ENCODE results near the gene TRHDE.

The TRHDE gene

GRCh38 chr12:72273851-72274351 lies 1.7 kb downstream of the TRHDE start:
- H3K27me3 ChIP-seq (ENCODE audit: insufficient read depth, insufficient read length) = peaks cover 46% of the 10 kb centered on the region
- H3K9me3 ChIP-seq (ENCODE audit: insufficient read depth, low read length) = no peaks in the 10 kb centered on the region
- peaks cover 4% of the 10 kb centered on the region for H3K4me1 ChIP-seq (ENCODE audit: insufficient read depth, insufficient read length)
- no peaks in the 10 kb centered on the region for H3K36me3 ChIP-seq (ENCODE audit: insufficient read depth, insufficient read length, low read length)
- peak overlapping the region; percentile 70 for H3K9ac ChIP-seq (ENCODE audit: insufficient read length, low read depth)
- TF ChIP-seq YY1 (IDR thresholded peaks at IDR 0.05; ENCODE audit: insufficient read depth, insufficient read length) = no peak
- TF ChIP-seq ZNF274 (IDR thresholded peaks at IDR 0.05; ENCODE audit: low read depth, low read length) = no peak
- no peak for TF ChIP-seq SUZ12 (IDR thresholded peaks at IDR 0.05; ENCODE audit: extremely low read depth, insufficient read depth, insufficient read length)
- no peak for DNase-seq (ENCODE audit: low read depth, low spot score)
- peak overlapping the region; percentile 66 for H3K4me3 ChIP-seq (ENCODE audit: insufficient read length, low read depth)

GRCh38 chr12:72274931-72275330 lies 2.8 kb downstream of the TRHDE start:
- Histone ChIP-seq H3K9ac (ENCODE audit: insufficient read length, low read depth) (no peak overlapping the region), H3K4me3 (ENCODE audit: insufficient read length, low read depth) (no peak overlapping the region), H3K9me3 (ENCODE audit: insufficient read depth, low read length) (no peaks in the 10 kb centered on the region), H3K4me1 (ENCODE audit: insufficient read depth, insufficient read length) (peaks cover 4% of the 10 kb centered on the region), H3K27me3 (ENCODE audit: insufficient read depth, insufficient read length) (peaks cover 45% of the 10 kb centered on the region), H3K36me3 (ENCODE audit: insufficient read depth, insufficient read length, low read length) (no peaks in the 10 kb centered on the region)
- DNase-seq (ENCODE audit: low read depth, low spot score) = no peak
- TF ChIP-seq YY1 (IDR thresholded peaks at IDR 0.05; ENCODE audit: insufficient read depth, insufficient read length) (no peak), ZNF274 (IDR thresholded peaks at IDR 0.05; ENCODE audit: low read depth, low read length) (no peak), SUZ12 (IDR thresholded peaks at IDR 0.05; ENCODE audit: extremely low read depth, insufficient read depth, insufficient read length) (no peak)

GRCh38 chr12:72275526-72275925 lies 3.4 kb downstream of the TRHDE start:
- H3K9ac ChIP-seq (ENCODE audit: insufficient read length, low read depth) = no peak overlapping the region
- no peak for DNase-seq (ENCODE audit: low read depth, low spot score)
- H3K4me3 ChIP-seq (ENCODE audit: insufficient read length, low read depth) = no peak overlapping the region
- no peaks in the 10 kb centered on the region for H3K9me3 ChIP-seq (ENCODE audit: insufficient read depth, low read length)
- H3K36me3 ChIP-seq (ENCODE audit: insufficient read depth, insufficient read length, low read length) = no peaks in the 10 kb centered on the region
- no peak for TF ChIP-seq ZNF274 (IDR thresholded peaks at IDR 0.05; ENCODE audit: low read depth, low read length)
- no peak for TF ChIP-seq YY1 (IDR thresholded peaks at IDR 0.05; ENCODE audit: insufficient read depth, insufficient read length)
- H3K27me3 ChIP-seq (ENCODE audit: insufficient read depth, insufficient read length) = peaks cover 39% of the 10 kb centered on the region
- H3K4me1 ChIP-seq (ENCODE audit: insufficient read depth, insufficient read length) = peaks cover 4% of the 10 kb centered on the region

DNA sequence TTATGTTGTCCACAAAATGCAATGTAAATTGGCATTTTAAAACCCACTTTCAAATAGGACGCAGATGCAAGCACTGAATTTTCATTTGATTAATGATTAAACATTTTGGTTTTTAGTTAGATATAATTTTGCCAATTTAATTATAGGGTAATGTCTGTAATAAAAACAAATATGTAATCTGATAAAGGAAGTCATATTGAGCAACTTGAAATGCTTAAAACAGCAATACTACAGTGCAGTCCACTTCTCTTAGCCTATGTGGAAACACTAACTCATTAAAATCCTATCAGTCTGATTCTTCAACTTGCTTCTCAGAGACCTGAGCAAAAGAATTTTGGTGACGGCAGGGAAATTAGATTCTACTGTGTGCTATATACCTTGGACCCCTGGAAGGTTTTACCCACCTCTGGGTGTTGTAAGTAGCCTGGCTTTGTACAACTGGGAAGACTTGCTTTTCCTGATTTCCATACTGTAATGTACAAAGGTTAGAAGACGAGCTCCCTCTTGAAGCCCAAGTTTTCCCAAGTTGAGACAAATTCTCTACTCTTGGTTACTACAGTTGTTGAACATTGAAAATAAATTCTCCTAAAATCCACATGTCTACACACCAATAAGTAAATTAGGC lies 4.1 kb downstream of the TRHDE start:
- peaks cover 33% of the 10 kb centered on the region for H3K27me3 ChIP-seq (ENCODE audit: insufficient read depth, insufficient read length)
- H3K4me3 ChIP-seq (ENCODE audit: insufficient read length, low read depth) = no peak overlapping the region
- H3K4me1 ChIP-seq (ENCODE audit: insufficient read depth, insufficient read length) = peaks cover 4% of the 10 kb centered on the region
- TF ChIP-seq ZNF274 (IDR thresholded peaks at IDR 0.05; ENCODE audit: low read depth, low read length) (no peak), YY1 (IDR thresholded peaks at IDR 0.05; ENCODE audit: insufficient read depth, insufficient read length) (no peak), SUZ12 (IDR thresholded peaks at IDR 0.05; ENCODE audit: extremely low read depth, insufficient read depth, insufficient read length) (no peak)
- DNase-seq (ENCODE audit: low read depth, low spot score) = no peak
- no peaks in the 10 kb centered on the region for H3K9me3 ChIP-seq (ENCODE audit: insufficient read depth, low read length)
- H3K36me3 ChIP-seq (ENCODE audit: insufficient read depth, insufficient read length, low read length) = no peaks in the 10 kb centered on the region
- no peak overlapping the region for H3K9ac ChIP-seq (ENCODE audit: insufficient read length, low read depth)

GRCh38 chr12:72277415-72277814 lies 5.2 kb downstream of the TRHDE start:
- Histone ChIP-seq H3K27me3 (ENCODE audit: insufficient read depth, insufficient read length) (peaks cover 30% of the 10 kb centered on the region), H3K4me3 (ENCODE audit: insufficient read length, low read depth) (no peak overlapping the region), H3K4me1 (ENCODE audit: insufficient read depth, insufficient read length) (peaks cover 4% of the 10 kb centered on the region), H3K36me3 (ENCODE audit: insufficient read depth, insufficient read length, low read length) (no peaks in the 10 kb centered on the region), H3K9ac (ENCODE audit: insufficient read length, low read depth) (no peak overlapping the region), H3K9me3 (ENCODE audit: insufficient read depth, low read length) (no peaks in the 10 kb centered on the region)
- no peak for DNase-seq (ENCODE audit: low read depth, low spot score)
- TF ChIP-seq SUZ12 (IDR thresholded peaks at IDR 0.05; ENCODE audit: extremely low read depth, insufficient read depth, insufficient read length) (no peak), ZNF274 (IDR thresholded peaks at IDR 0.05; ENCODE audit: low read depth, low read length) (no peak), YY1 (IDR thresholded peaks at IDR 0.05; ENCODE audit: insufficient read depth, insufficient read length) (no peak)

- Histone ChIP-seq H3K4me3 (ENCODE audit: insufficient read length, low read depth) (no peak overlapping the region), H3K4me1 (ENCODE audit: insufficient read depth, insufficient read length) (no peaks in the 10 kb centered on the region), H3K36me3 (ENCODE audit: insufficient read depth, insufficient read length, low read length) (no peaks in the 10 kb centered on the region), H3K9ac (ENCODE audit: insufficient read length, low read depth) (no peak overlapping the region), H3K9me3 (ENCODE audit: insufficient read depth, low read length) (no peaks in the 10 kb centered on the region), H3K27me3 (ENCODE audit: insufficient read depth, insufficient read length) (peaks cover 17% of the 10 kb centered on the region)
- TF ChIP-seq SUZ12 (IDR thresholded peaks at IDR 0.05; ENCODE audit: extremely low read depth, insufficient read depth, insufficient read length) (no peak), ZNF274 (IDR thresholded peaks at IDR 0.05; ENCODE audit: low read depth, low read length) (no peak), YY1 (IDR thresholded peaks at IDR 0.05; ENCODE audit: insufficient read depth, insufficient read length) (no peak)
- DNase-seq (ENCODE audit: low read depth, low spot score) = no peak
These were observed 6.7 kb downstream of the TRHDE start for GRCh38 chr12:72278894-72279293.

- no peaks in the 10 kb centered on the region for H3K9me3 ChIP-seq (ENCODE audit: insufficient read depth, low read length)
- TF ChIP-seq YY1 (IDR thresholded peaks at IDR 0.05; ENCODE audit: insufficient read depth, insufficient read length) (no peak), SUZ12 (IDR thresholded peaks at IDR 0.05; ENCODE audit: extremely low read depth, insufficient read depth, insufficient read length) (no peak), ZNF274 (IDR thresholded peaks at IDR 0.05; ENCODE audit: low read depth, low read length) (no peak)
- H3K4me1 ChIP-seq (ENCODE audit: insufficient read depth, insufficient read length) = no peaks in the 10 kb centered on the region
- no peak for DNase-seq (ENCODE audit: low read depth, low spot score)
- H3K9ac ChIP-seq (ENCODE audit: insufficient read length, low read depth) = no peak overlapping the region
- H3K27me3 ChIP-seq (ENCODE audit: insufficient read depth, insufficient read length) = no peaks in the 10 kb centered on the region
- no peak overlapping the region for H3K4me3 ChIP-seq (ENCODE audit: insufficient read length, low read depth)
- H3K36me3 ChIP-seq (ENCODE audit: insufficient read depth, insufficient read length, low read length) = no peaks in the 10 kb centered on the region
These were observed 9.0 kb downstream of the TRHDE start for GRCh38 chr12:72281126-72281525.
